ENCODE results near the gene MAGI1.

The MAGI1 gene

GRCh38 chr3:66073464-66074141 lies 34.9 kb upstream of the MAGI1 start:
- WGBS, result 87% methylated on average over 6 of the region's 8 CpGs

GRCh38 chr3:66068255-66068654 lies 29.5 kb upstream of the MAGI1 start:
- WGBS, result 93% methylated on average over 4 of the region's 4 CpGs
- Histone ChIP-seq H3K9ac (ENCODE audit: low read length) (no peak overlapping the region), H4K91ac (ENCODE audit: low read length) (no peak overlapping the region), H4K8ac (ENCODE audit: low read length) (no peak overlapping the region), H3K4me1 (ENCODE audit: control insufficient read depth, insufficient read depth, low read depth, low read length) (no peaks in the 10 kb centered on the region), H3K27ac (ENCODE audit: low read length, poor library complexity, severe bottlenecking) (no peak overlapping the region), H3K4me3 (ENCODE audit: insufficient read depth in 1 of 2, low read depth in 1 of 2, low read length in 2 of 2) (no peak overlapping the region), H3K36me3 (ENCODE audit: control insufficient read depth in 1 of 2, insufficient read depth in 2 of 2, low read depth in 1 of 2, low read length in 2 of 2) (no peaks in the 10 kb centered on the region), H2AFZ (ENCODE audit: low read depth, low read length) (no peak overlapping the region), H3K23ac (ENCODE audit: low read length in 2 of 2) (no peak overlapping the region), H2BK12ac (ENCODE audit: low read length in 2 of 2) (no peak overlapping the region), H3K27me3 (ENCODE audit: control insufficient read depth in 1 of 2, insufficient read depth in 1 of 2, low read length in 2 of 2) (no peaks in the 10 kb centered on the region), H3K9me3 (ENCODE audit: control insufficient read depth, low read length) (no peaks in the 10 kb centered on the region), H2BK15ac (ENCODE audit: low read depth, poor library complexity, severe bottlenecking) (no peak overlapping the region), H2AK5ac (ENCODE audit: low read length, severe bottlenecking) (no peak overlapping the region), H3K4me2 (ENCODE audit: low read length, poor library complexity, severe bottlenecking) (no peak overlapping the region), H2BK120ac (ENCODE audit: low read depth, low read length) (no peak overlapping the region), H3K4ac (ENCODE audit: low read depth in 1 of 2, low read length in 2 of 2) (no peak overlapping the region), H3K14ac (ENCODE audit: low read length in 2 of 2) (no peak overlapping the region), H3K18ac (ENCODE audit: low read depth in 1 of 2, low read length in 2 of 2) (no peak overlapping the region), H2BK5ac (ENCODE audit: low read depth, low read length, poor library complexity, severe bottlenecking) (no peak overlapping the region), H3K79me1 (replicated peaks; ENCODE audit: low read length, poor library complexity, severe bottlenecking) (no peaks in the 10 kb centered on the region)
- no peak for DNase-seq

More at GRCh38 chr3:66073464-66074141, 34.9 kb upstream of the MAGI1 start:
- H3K18ac ChIP-seq (ENCODE audit: low read depth in 1 of 2, low read length in 2 of 2), result no peak overlapping the region
- H3K23ac ChIP-seq (ENCODE audit: low read length in 2 of 2), result no peak overlapping the region
- no peak for DNase-seq
- H3K79me1 ChIP-seq (replicated peaks; ENCODE audit: low read length, poor library complexity, severe bottlenecking), result no peaks in the 10 kb centered on the region
- H2BK5ac ChIP-seq (ENCODE audit: low read depth, low read length, poor library complexity, severe bottlenecking), result no peak overlapping the region
- H2BK120ac ChIP-seq (ENCODE audit: low read depth, low read length), result no peak overlapping the region
- H3K4me3 ChIP-seq (ENCODE audit: insufficient read depth in 1 of 2, low read depth in 1 of 2, low read length in 2 of 2), result no peak overlapping the region
- no peak overlapping the region for H2AFZ ChIP-seq (ENCODE audit: low read depth, low read length)
- H3K9me3 ChIP-seq (ENCODE audit: control insufficient read depth, low read length), result no peaks in the 10 kb centered on the region
- no peak overlapping the region for H3K27ac ChIP-seq (ENCODE audit: low read length, poor library complexity, severe bottlenecking)
- H3K14ac ChIP-seq (ENCODE audit: low read length in 2 of 2), result no peak overlapping the region
- no peak overlapping the region for H2BK15ac ChIP-seq (ENCODE audit: low read depth, poor library complexity, severe bottlenecking)
- no peak overlapping the region for H3K9ac ChIP-seq (ENCODE audit: low read length)
- no peaks in the 10 kb centered on the region for H3K27me3 ChIP-seq (ENCODE audit: control insufficient read depth in 1 of 2, insufficient read depth in 1 of 2, low read length in 2 of 2)
- H3K36me3 ChIP-seq (ENCODE audit: control insufficient read depth in 1 of 2, insufficient read depth in 2 of 2, low read depth in 1 of 2, low read length in 2 of 2), result no peaks in the 10 kb centered on the region
- H3K4ac ChIP-seq (ENCODE audit: low read depth in 1 of 2, low read length in 2 of 2), result no peak overlapping the region
- H3K4me1 ChIP-seq (ENCODE audit: control insufficient read depth, insufficient read depth, low read depth, low read length), result no peaks in the 10 kb centered on the region
- no peak overlapping the region for H4K91ac ChIP-seq (ENCODE audit: low read length)
- no peak overlapping the region for H4K8ac ChIP-seq (ENCODE audit: low read length)
- H3K4me2 ChIP-seq (ENCODE audit: low read length, poor library complexity, severe bottlenecking), result no peak overlapping the region
- no peak overlapping the region for H2AK5ac ChIP-seq (ENCODE audit: low read length, severe bottlenecking)
- H2BK12ac ChIP-seq (ENCODE audit: low read length in 2 of 2), result no peak overlapping the region

GRCh38 chr3:66066963-66067617 lies 28.4 kb upstream of the MAGI1 start:
- no peak for DNase-seq
- Histone ChIP-seq H3K4me2 (ENCODE audit: low read length, poor library complexity, severe bottlenecking) (no peak overlapping the region), H3K27me3 (ENCODE audit: control insufficient read depth in 1 of 2, insufficient read depth in 1 of 2, low read length in 2 of 2) (no peaks in the 10 kb centered on the region), H2BK120ac (ENCODE audit: low read depth, low read length) (no peak overlapping the region), H3K4me3 (ENCODE audit: insufficient read depth in 1 of 2, low read depth in 1 of 2, low read length in 2 of 2) (no peak overlapping the region), H3K4me1 (ENCODE audit: control insufficient read depth, insufficient read depth, low read depth, low read length) (no peaks in the 10 kb centered on the region), H3K18ac (ENCODE audit: low read depth in 1 of 2, low read length in 2 of 2) (no peak overlapping the region), H2AFZ (ENCODE audit: low read depth, low read length) (no peak overlapping the region), H3K23ac (ENCODE audit: low read length in 2 of 2) (no peak overlapping the region), H2BK15ac (ENCODE audit: low read depth, poor library complexity, severe bottlenecking) (no peak overlapping the region), H2BK12ac (ENCODE audit: low read length in 2 of 2) (no peak overlapping the region), H4K91ac (ENCODE audit: low read length) (no peak overlapping the region), H3K79me1 (replicated peaks; ENCODE audit: low read length, poor library complexity, severe bottlenecking) (no peaks in the 10 kb centered on the region), H4K8ac (ENCODE audit: low read length) (no peak overlapping the region), H3K9ac (ENCODE audit: low read length) (no peak overlapping the region), H3K9me3 (ENCODE audit: control insufficient read depth, low read length) (no peaks in the 10 kb centered on the region), H3K36me3 (ENCODE audit: control insufficient read depth in 1 of 2, insufficient read depth in 2 of 2, low read depth in 1 of 2, low read length in 2 of 2) (no peaks in the 10 kb centered on the region), H3K4ac (ENCODE audit: low read depth in 1 of 2, low read length in 2 of 2) (no peak overlapping the region), H2BK5ac (ENCODE audit: low read depth, low read length, poor library complexity, severe bottlenecking) (no peak overlapping the region), H3K14ac (ENCODE audit: low read length in 2 of 2) (no peak overlapping the region), H2AK5ac (ENCODE audit: low read length, severe bottlenecking) (no peak overlapping the region), H3K27ac (ENCODE audit: low read length, poor library complexity, severe bottlenecking) (no peak overlapping the region)
- 83% methylated on average over 3 of the region's 4 CpGs for WGBS

- Histone ChIP-seq H2BK120ac (ENCODE audit: low read depth, low read length) (no peak overlapping the region), H2BK5ac (ENCODE audit: low read depth, low read length, poor library complexity, severe bottlenecking) (no peak overlapping the region), H3K23ac (ENCODE audit: low read length in 2 of 2) (no peak overlapping the region), H3K4me1 (ENCODE audit: control insufficient read depth, insufficient read depth, low read depth, low read length) (no peaks in the 10 kb centered on the region), H2AK5ac (ENCODE audit: low read length, severe bottlenecking) (no peak overlapping the region), H4K91ac (ENCODE audit: low read length) (no peak overlapping the region), H4K8ac (ENCODE audit: low read length) (no peak overlapping the region), H3K14ac (ENCODE audit: low read length in 2 of 2) (no peak overlapping the region), H3K4me2 (ENCODE audit: low read length, poor library complexity, severe bottlenecking) (no peak overlapping the region), H3K4ac (ENCODE audit: low read depth in 1 of 2, low read length in 2 of 2) (peak overlapping the region in 1 of 2 experiments; percentile 15), H3K9ac (ENCODE audit: low read length) (no peak overlapping the region), H3K36me3 (ENCODE audit: control insufficient read depth in 1 of 2, insufficient read depth in 2 of 2, low read depth in 1 of 2, low read length in 2 of 2) (no peaks in the 10 kb centered on the region), H2BK15ac (ENCODE audit: low read depth, poor library complexity, severe bottlenecking) (no peak overlapping the region), H3K27me3 (ENCODE audit: control insufficient read depth in 1 of 2, insufficient read depth in 1 of 2, low read length in 2 of 2) (no peaks in the 10 kb centered on the region), H3K79me1 (replicated peaks; ENCODE audit: low read length, poor library complexity, severe bottlenecking) (no peaks in the 10 kb centered on the region), H3K9me3 (ENCODE audit: control insufficient read depth, low read length) (no peaks in the 10 kb centered on the region), H2AFZ (ENCODE audit: low read depth, low read length) (no peak overlapping the region), H3K27ac (ENCODE audit: low read length, poor library complexity, severe bottlenecking) (no peak overlapping the region), H3K18ac (ENCODE audit: low read depth in 1 of 2, low read length in 2 of 2) (peak overlapping the region in 1 of 2 experiments; percentile 23), H2BK12ac (ENCODE audit: low read length in 2 of 2) (no peak overlapping the region), H3K4me3 (ENCODE audit: insufficient read depth in 1 of 2, low read depth in 1 of 2, low read length in 2 of 2) (no peak overlapping the region)
- DNase-seq, result no peak
- WGBS, result 93% methylated on average over 2 of the region's 2 CpGs
Measured at GRCh38 chr3:66055289-66055688, 16.6 kb upstream of the MAGI1 start.
